GM23338 (cell line): ENCODE data around the gene CACNA1H.

ENCODE experiments used
- CREB1 ChIP-seq: fragments of 250-450 bp; sonication (Bioruptor Pico); IDR thresholded peaks from 2 replicates; pipeline ENCODE4 v1.5.0; 2020; ENCODE audit warnings: low read depth, mild to moderate bottlenecking, moderate library complexity
- CTCF ChIP-seq, 2 experiments: fragments of 200-600 bp in 1 of 2; sonication (generic) in 1 of 2; conservative IDR thresholded peaks; 2 replicates each; pipeline versions ENCODE4 v1.5.1 to v1.6.1; 2016 to 2017; ENCODE audit warnings: antibody characterized with exemption in 2 of 2, low read depth in 2 of 2, mild to moderate bottlenecking in 2 of 2, moderate library complexity in 1 of 2
- EZH2 ChIP-seq: fragments of 200-600 bp; sonication (generic); IDR thresholded peaks from one replicate; pipeline ENCODE4 v1.8.0; 2017; ENCODE audit warnings: antibody characterized with exemption, mild to moderate bottlenecking, low read depth; ENCODE audit not compliant: unreplicated experiment
- JUNB ChIP-seq: IDR thresholded peaks from one replicate; pipeline ENCODE4 v1.6.1; 2016; ENCODE audit warnings: antibody characterized with exemption; ENCODE audit not compliant: unreplicated experiment
- POLR2AphosphoS5 ChIP-seq: IDR thresholded peaks from 2 replicates; pipeline ENCODE4 v1.6.1; 2016; ENCODE audit warnings: antibody characterized with exemption, low read depth
- STAT1 ChIP-seq: IDR thresholded peaks from one replicate; pipeline ENCODE4 v1.6.1; 2016; ENCODE audit warnings: antibody characterized with exemption; ENCODE audit not compliant: unreplicated experiment
- TF ChIP-seq, protein P1 (sequence below): IDR thresholded peaks from one replicate; pipeline ENCODE4 v1.6.1; 2018; ENCODE audit warnings: antibody characterized with exemption; ENCODE audit not compliant: unreplicated experiment

GRCh38 chr16:1202274-1202673, 49.4 kb downstream of the CACNA1H start:
- TF ChIP-seq STAT1 (no peak), CTCF (conservative IDR thresholded peaks at IDR 0.05; ENCODE audit: low read depth in 2 of 2) (no peak), POLR2AphosphoS5 (no peak), EZH2 (no peak), CREB1 (CRISPR knock-in tag) (no peak), JUNB (no peak)
- TF ChIP-seq, protein P1, sequence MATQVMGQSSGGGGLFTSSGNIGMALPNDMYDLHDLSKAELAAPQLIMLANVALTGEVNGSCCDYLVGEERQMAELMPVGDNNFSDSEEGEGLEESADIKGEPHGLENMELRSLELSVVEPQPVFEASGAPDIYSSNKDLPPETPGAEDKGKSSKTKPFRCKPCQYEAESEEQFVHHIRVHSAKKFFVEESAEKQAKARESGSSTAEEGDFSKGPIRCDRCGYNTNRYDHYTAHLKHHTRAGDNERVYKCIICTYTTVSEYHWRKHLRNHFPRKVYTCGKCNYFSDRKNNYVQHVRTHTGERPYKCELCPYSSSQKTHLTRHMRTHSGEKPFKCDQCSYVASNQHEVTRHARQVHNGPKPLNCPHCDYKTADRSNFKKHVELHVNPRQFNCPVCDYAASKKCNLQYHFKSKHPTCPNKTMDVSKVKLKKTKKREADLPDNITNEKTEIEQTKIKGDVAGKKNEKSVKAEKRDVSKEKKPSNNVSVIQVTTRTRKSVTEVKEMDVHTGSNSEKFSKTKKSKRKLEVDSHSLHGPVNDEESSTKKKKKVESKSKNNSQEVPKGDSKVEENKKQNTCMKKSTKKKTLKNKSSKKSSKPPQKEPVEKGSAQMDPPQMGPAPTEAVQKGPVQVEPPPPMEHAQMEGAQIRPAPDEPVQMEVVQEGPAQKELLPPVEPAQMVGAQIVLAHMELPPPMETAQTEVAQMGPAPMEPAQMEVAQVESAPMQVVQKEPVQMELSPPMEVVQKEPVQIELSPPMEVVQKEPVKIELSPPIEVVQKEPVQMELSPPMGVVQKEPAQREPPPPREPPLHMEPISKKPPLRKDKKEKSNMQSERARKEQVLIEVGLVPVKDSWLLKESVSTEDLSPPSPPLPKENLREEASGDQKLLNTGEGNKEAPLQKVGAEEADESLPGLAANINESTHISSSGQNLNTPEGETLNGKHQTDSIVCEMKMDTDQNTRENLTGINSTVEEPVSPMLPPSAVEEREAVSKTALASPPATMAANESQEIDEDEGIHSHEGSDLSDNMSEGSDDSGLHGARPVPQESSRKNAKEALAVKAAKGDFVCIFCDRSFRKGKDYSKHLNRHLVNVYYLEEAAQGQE, result no peak
